Measurements from ENCODE around the gene MRPL58.
"Not testable (repeated sequence)": the region's sequence is repeated elsewhere in the genome, so short reads cannot be mapped to it uniquely, and the experiment has no call there.

The MRPL58 gene

GRCh38 chr17:75044716-75045115, 32.2 kb downstream of the MRPL58 start:
- FAIRE-seq (no peak), DNase-seq (ENCODE audit: insufficient read length, low spot score) (no peak)

- not testable (repeated sequence) for FAIRE-seq; DNase-seq (ENCODE audit: insufficient read length, low spot score)
Measured at GRCh38 chr17:75045946-75046406, 33.5 kb downstream of the MRPL58 start.

- peak; percentile 99 for DNase-seq (ENCODE audit: insufficient read length, low spot score)
- peak; percentile 99 for FAIRE-seq
Measured at GRCh38 chr17:75046407-75047289, 34.2 kb downstream of the MRPL58 start, which contains the start of the genes ATP5PD and KCTD2. Gene ATP5PD (minus strand): TSS chr17:75046969. CDS start chr17:75042650, 4,319 bp downstream. Gene KCTD2 (plus strand): TSS chr17:75047225. CDS start chr17:75047251, 26 bp downstream.

- DNase-seq (ENCODE audit: insufficient read length, low spot score) (no peak), FAIRE-seq (peak; percentile 82)
Measured at GRCh38 chr17:75047398-75048098, 35.1 kb downstream of the MRPL58 start.

GRCh38 chr17:75048249-75048878, 35.9 kb downstream of the MRPL58 start:
- FAIRE-seq (no peak), DNase-seq (ENCODE audit: insufficient read length, low spot score) (no peak)

GRCh38 chr17:75049057-75049456, 36.6 kb downstream of the MRPL58 start:
- DNase-seq (ENCODE audit: insufficient read length, low spot score) (no peak), FAIRE-seq (no peak)

- FAIRE-seq (no peak), DNase-seq (ENCODE audit: insufficient read length, low spot score) (no peak)
Measured at GRCh38 chr17:75049706-75050105, 37.2 kb downstream of the MRPL58 start.

- FAIRE-seq (no peak), DNase-seq (ENCODE audit: insufficient read length, low spot score) (no peak)
Measured at GRCh38 chr17:75051941-75052340, 39.5 kb downstream of the MRPL58 start.

- DNase-seq (ENCODE audit: insufficient read length, low spot score): peak; percentile 54
Measured at GRCh38 chr17:75059369-75060345, 47.2 kb downstream of the MRPL58 start.

GRCh38 chr17:75060434-75061054, 48.1 kb downstream of the MRPL58 start:
- DNase-seq (ENCODE audit: insufficient read length, low spot score): no peak
- no peak for FAIRE-seq

More at GRCh38 chr17:75059369-75060345, 47.2 kb downstream of the MRPL58 start:
- peak; percentile 68 for FAIRE-seq

- no peak for DNase-seq (ENCODE audit: insufficient read length, low spot score)
Measured at GRCh38 chr17:75061055-75061438, 48.6 kb downstream of the MRPL58 start.

GRCh38 chr17:75061618-75062017, 49.1 kb downstream of the MRPL58 start:
- DNase-seq (ENCODE audit: insufficient read length, low spot score) (no peak), FAIRE-seq (no peak)

More at GRCh38 chr17:75061055-75061438, 48.6 kb downstream of the MRPL58 start:
- FAIRE-seq: no peak

GRCh38 chr17:75063201-75063600, 50.7 kb downstream of the MRPL58 start:
- no peak for FAIRE-seq

GRCh38 chr17:75063626-75064025, 51.2 kb downstream of the MRPL58 start:
- DNase-seq (ENCODE audit: insufficient read length, low spot score): no peak
- FAIRE-seq: no peak

More at GRCh38 chr17:75063201-75063600, 50.7 kb downstream of the MRPL58 start:
- DNase-seq (ENCODE audit: insufficient read length, low spot score): no peak

- FAIRE-seq (no peak), DNase-seq (ENCODE audit: insufficient read length, low spot score) (no peak)
Measured at GRCh38 chr17:75064040-75064439, 51.6 kb downstream of the MRPL58 start.

GRCh38 chr17:75064460-75064859, 52.0 kb downstream of the MRPL58 start:
- DNase-seq (ENCODE audit: insufficient read length, low spot score) (no peak), FAIRE-seq (no peak)

GRCh38 chr17:75064867-75065561, 52.5 kb downstream of the MRPL58 start:
- FAIRE-seq (no peak), DNase-seq (ENCODE audit: insufficient read length, low spot score) (no peak)

- DNase-seq (ENCODE audit: insufficient read length, low spot score) (no peak), FAIRE-seq (no peak)
Measured at GRCh38 chr17:75065562-75066151, 53.2 kb downstream of the MRPL58 start.

Data from HTR-8/SVneo (cell line).